Stimulated activated CD4-positive, alpha-beta T cell treated with anti-CD3 and anti-CD28 coated beads, Interleukin-12 subunit alpha, Interleukin-12 subunit beta, amount 100 ng/mL, for 24 hours (primary cell): Measurements from ENCODE around the gene RFTN1.

Experiments used
- DNase-seq, 2 experiments: peaks; one replicate each; pipeline ENCODE4 v3.0.0-alpha.2; 2020; ENCODE audit warnings: low read depth in 2 of 2

RFTN1 gene

DNA sequence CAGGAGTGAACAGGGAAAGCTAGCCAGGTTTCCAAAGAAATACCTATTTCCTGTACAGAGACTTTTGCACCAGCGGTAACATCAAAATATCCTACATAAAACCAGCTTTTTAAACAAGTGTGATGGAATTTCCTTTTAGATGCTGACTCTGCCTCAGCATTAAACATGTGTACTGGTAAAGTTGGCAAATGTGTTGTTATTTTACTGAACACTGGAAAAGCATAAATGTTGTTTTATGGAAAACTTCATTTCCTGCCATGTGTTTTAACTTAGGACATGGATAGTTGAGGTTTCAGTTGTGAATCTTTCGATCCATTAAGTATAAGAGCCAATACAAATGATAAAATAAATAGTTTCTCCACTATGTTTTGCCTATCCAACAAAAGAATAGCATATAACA is 232.8 kb downstream of the RFTN1 start:
- DNase-seq, result no peak

DNA sequence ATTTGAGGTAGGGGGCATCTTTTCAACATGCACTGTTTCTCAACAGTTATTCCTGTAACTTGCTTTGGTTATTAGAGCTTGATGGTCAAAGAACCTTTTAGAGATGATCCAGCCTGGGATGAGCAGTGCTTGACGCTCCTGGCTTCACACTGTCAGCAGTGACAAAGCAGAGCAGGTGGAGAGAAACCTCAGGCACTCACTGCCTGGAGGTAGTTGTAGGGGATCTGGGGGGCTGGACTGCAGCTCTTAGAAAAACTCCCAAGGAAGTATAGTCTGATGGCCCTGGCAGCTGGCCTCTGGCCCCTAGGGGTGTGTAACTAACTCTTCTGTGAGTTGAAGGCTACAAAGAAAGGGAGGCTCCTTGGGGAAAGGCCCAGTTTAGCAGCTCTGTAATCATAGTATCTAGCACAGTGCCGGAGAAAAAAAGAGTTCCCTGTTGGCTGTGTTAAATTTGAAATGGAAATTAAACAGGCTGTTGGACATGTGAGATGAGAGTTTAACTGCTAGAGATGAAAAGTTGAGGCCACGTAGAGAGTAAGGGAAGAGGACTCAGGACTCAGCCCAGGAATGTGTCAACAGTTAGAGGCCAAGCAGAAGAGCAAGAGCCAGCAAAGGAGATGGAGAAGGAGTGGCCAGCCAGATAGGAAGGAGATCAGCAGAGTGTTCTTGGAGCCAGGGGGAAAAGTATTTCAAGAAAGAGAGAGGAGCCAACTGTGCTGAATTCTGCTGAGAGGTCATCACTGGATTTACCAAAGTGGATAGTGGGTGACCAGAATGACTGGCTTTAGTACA is 234.3 kb downstream of the RFTN1 start:
- no peak for DNase-seq

DNA sequence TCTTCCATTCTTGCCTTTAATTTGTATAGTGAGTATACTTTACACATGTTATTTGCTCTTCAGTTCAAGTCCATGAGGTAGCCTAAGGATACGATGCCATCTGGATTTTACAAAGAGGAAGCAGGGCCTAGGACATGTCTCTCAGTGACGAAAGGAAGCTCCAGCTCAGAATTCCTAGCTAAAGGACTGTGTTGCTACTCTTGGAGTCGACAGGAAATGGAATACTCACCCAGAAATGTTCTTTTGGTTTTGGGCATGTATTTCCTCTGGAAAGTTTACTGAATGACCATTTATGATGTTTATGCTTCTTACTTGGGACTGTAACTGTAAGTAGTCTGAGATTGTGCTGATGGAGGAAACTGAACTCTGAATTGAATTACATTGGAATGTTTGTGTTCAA is 236.0 kb downstream of the RFTN1 start:
- no peak for DNase-seq

DNA sequence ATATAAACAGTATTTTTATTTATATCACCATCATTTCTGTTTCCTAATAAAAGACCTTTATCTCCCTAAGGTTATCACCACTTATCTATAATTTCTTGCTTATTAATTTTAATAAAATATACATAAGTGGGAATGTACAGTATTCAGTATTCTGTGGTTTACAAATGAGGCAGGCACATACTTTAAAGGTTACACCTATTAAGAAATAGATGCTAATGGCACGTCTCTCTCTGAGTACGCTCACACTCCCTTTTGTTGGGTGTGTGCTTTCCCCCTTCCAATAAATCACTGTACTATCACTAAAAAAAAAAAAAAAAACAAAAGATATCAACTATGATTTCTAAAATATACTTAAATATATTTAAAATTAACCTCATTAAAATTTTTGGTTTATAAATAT is 239.6 kb downstream of the RFTN1 start:
- DNase-seq, result no peak

DNA sequence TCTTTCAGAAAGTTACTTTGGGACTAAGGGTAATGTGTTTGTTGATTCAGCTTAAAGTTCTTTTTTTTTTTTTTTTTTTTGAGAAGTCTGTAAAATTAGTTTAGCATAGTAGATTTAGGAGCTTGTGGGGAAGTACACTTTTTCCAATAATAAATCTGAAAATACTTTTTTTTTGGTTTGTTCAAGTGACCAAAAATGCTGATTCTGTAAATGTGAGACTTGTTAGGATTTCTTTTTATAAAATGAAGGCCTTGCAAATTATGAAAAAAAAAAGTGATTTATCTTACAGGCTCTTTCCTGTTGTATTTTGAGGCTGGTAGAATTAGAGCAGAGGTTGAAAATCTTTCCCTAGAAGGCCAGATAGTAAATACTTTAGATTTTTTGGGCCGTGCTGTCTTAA is 240.9 kb downstream of the RFTN1 start:
- no peak for DNase-seq

DNA sequence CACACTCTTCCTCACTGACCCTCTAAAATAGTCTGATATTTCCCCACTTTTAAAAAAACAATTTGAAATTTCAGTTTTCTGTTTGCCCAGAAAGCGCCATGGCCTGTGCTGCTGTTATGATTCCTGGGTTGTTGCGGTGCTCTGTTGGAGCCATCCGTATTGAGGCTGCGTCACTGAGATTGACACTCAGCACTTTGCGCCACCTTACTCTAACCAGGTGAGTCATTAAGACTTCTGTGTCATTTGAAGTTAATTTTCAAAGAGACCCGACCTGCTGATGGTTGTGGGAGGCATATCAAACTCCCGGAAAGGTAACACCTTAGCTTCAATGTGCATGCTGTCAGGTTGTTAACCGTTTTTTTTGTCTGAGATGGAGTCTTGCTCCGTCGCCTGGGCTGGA is 242.6 kb downstream of the RFTN1 start:
- no peak for DNase-seq

DNA sequence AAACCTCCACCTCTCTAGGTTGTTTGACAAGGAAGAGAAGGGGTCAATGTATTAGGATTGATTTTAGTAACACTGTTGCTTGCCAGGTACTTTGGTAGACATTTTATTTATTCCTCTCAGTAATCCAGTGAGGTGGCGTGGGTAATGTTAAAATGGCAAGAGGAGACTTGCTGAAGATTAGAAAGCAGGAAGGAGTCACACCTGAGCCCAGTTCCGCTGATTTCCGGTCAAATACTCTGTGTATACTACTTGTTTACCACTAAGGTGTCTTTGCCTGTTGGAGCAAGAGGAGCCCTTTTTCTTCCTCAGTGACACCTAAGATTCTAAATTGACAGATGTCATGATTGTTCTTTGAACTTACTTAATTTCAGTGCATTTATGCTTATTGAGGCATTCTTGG is 246.8 kb downstream of the RFTN1 start:
- no peak for DNase-seq
